WTC11 (cell line): ENCODE measurements around the gene STX5. TPM values are rescaled to one million over a fixed set of nuclear protein-coding genes. Genes with fewer than 3 reads are reported as not detected.

Experiments
- ATAC-seq: fragments of 200-7000 bp; cut with Tn5 transposase; 2 replicates; pipeline ENCODE4 v1.10.0; 2021; ENCODE audit warnings: mild to moderate bottlenecking, moderate library complexity
- CTCF ChIA-PET: fragments of 300-600 bp; sonication (Branson Sonifier 250); formaldehyde crosslinking; loops from one replicate; lab custom pipeline; 2021; ENCODE audit warnings: antibody characterized with exemption; lab: Charles Lee
- POLR2A ChIA-PET: fragments of 350-600 bp; sonication (Branson Sonifier 250); formaldehyde crosslinking; loops from one replicate; lab custom pipeline; 2021; ENCODE audit warnings: antibody characterized with exemption; lab: Charles Lee
- DNase-seq: peaks from one replicate; pipeline ENCODE4 v3.0.0; 2021; ENCODE audit warnings: low spot score
- H3K27ac Mint-ChIP-seq: 2 replicates; pipeline ENCODE4 v1.8.0; 2021; ENCODE audit warnings: mixed read lengths
- H3K27me3 Mint-ChIP-seq: 2 replicates; pipeline ENCODE4 v1.8.0; 2021; ENCODE audit warnings: low read depth, mild to moderate bottlenecking, moderate library complexity, mixed read lengths
- H3K36me3 Mint-ChIP-seq: 2 replicates; pipeline ENCODE4 v1.8.0; 2021; ENCODE audit warnings: mixed read lengths
- H3K4me1 Mint-ChIP-seq: 2 replicates; pipeline ENCODE4 v1.8.0; 2022; ENCODE audit warnings: mixed read lengths
- H3K4me3 Mint-ChIP-seq: 2 replicates; pipeline ENCODE4 v1.8.0; 2021; ENCODE audit warnings: mild to moderate bottlenecking, moderate library complexity, mixed read lengths
- H3K9me3 Mint-ChIP-seq: 2 replicates; pipeline ENCODE4 v1.8.0; 2021; ENCODE audit warnings: mixed read lengths
- CBFB ChIP-seq: sonication (generic); formaldehyde crosslinking; IDR thresholded peaks from 2 replicates; pipeline ENCODE4 v1.8.1; 2022; ENCODE audit warnings: mild to moderate bottlenecking, low read depth, missing genetic modification reagents
- CREB1 ChIP-seq: sonication (generic); formaldehyde crosslinking; IDR thresholded peaks from 2 replicates; pipeline ENCODE4 v1.8.0; 2023; ENCODE audit warnings: mild to moderate bottlenecking, missing genetic modification reagents
- CREM ChIP-seq: sonication (generic); formaldehyde crosslinking; IDR thresholded peaks from 2 replicates; pipeline ENCODE4 v1.8.1; 2022; ENCODE audit warnings: mild to moderate bottlenecking, missing genetic modification reagents, moderate library complexity
- JAZF1 ChIP-seq: fragments of 250-450 bp; sonication (Bioruptor Pico); IDR thresholded peaks from 2 replicates; pipeline ENCODE4 v1.9.0; 2021; ENCODE audit warnings: moderate library complexity, mild to moderate bottlenecking, inconsistent platforms
- NFE2L1 ChIP-seq: sonication (generic); formaldehyde crosslinking; IDR thresholded peaks from 2 replicates; pipeline ENCODE4 v1.8.1; 2023; ENCODE audit warnings: missing genetic modification reagents
- NFYB ChIP-seq: sonication (generic); formaldehyde crosslinking; conservative IDR thresholded peaks from 2 replicates; pipeline ENCODE4 v1.8.0; 2022; ENCODE audit warnings: low read depth, missing genetic modification reagents
- NR3C1 ChIP-seq: sonication (generic); formaldehyde crosslinking; conservative IDR thresholded peaks from 2 replicates; pipeline ENCODE4 v1.8.1; 2023; ENCODE audit warnings: low read depth, mild to moderate bottlenecking, missing genetic modification reagents
- PREB ChIP-seq: sonication (generic); formaldehyde crosslinking; IDR thresholded peaks from 2 replicates; pipeline ENCODE4 v1.8.1; 2022; ENCODE audit warnings: mild to moderate bottlenecking, missing genetic modification reagents, moderate library complexity, borderline replicate concordance
- SMAD4 ChIP-seq: sonication (generic); formaldehyde crosslinking; IDR thresholded peaks from 2 replicates; pipeline ENCODE4 v1.8.0; 2022; ENCODE audit warnings: mild to moderate bottlenecking, missing genetic modification reagents
- TEAD1 ChIP-seq: sonication (generic); formaldehyde crosslinking; IDR thresholded peaks from 2 replicates; pipeline ENCODE4 v1.8.0; 2022; ENCODE audit warnings: mild to moderate bottlenecking, missing genetic modification reagents
- ZBTB21 ChIP-seq: sonication (generic); formaldehyde crosslinking; IDR thresholded peaks from 2 replicates; pipeline ENCODE4 v1.8.1; 2023; ENCODE audit warnings: mild to moderate bottlenecking, missing genetic modification reagents, borderline replicate concordance
- ZMAT4 ChIP-seq: fragments of 250-450 bp; sonication (Bioruptor Pico); IDR thresholded peaks from 2 replicates; pipeline ENCODE4 v1.9.0; 2021; ENCODE audit warnings: mild to moderate bottlenecking
- ZNF219 ChIP-seq: sonication (generic); formaldehyde crosslinking; IDR thresholded peaks from 2 replicates; pipeline ENCODE4 v1.8.0; 2023; ENCODE audit warnings: missing genetic modification reagents, mild to moderate bottlenecking, borderline replicate concordance
- ZNF425 ChIP-seq: fragments of 250-450 bp; sonication (Bioruptor Pico); conservative IDR thresholded peaks from 2 replicates; pipeline ENCODE4 v1.9.0; 2021; ENCODE audit warnings: mild to moderate bottlenecking
- ZNF532 ChIP-seq: fragments of 250-450 bp; sonication (Bioruptor Pico); IDR thresholded peaks from 2 replicates; pipeline ENCODE4 v1.9.0; 2021; ENCODE audit warnings: mild to moderate bottlenecking, borderline replicate concordance
- total RNA-seq: library from RNA; stranded (reverse); gene quantifications from 3 replicates; pipeline ENCODE4 v1.2.3, GENCODE V29; 2021

The STX5 gene
- total RNA-seq, 1 experiment from 2014 or later = 30.2 TPM

GRCh38 chr11:62876712-62877111, 44.9 kb upstream of the STX5 start:
- Mint-ChIP-seq H3K4me1 (peaks cover 22% of the 10 kb centered on the region), H3K27me3 (peaks cover 3% of the 10 kb centered on the region; the same call in 1 of the 2 replicates), H3K4me3 (no peak overlapping the region), H3K36me3 (peaks cover 42% of the 10 kb centered on the region), H3K27ac (peak overlapping the region; percentile 26; the same call in 1 of the 2 replicates), H3K9me3 (no peaks in the 10 kb centered on the region)
- DNase-seq (no peak), ATAC-seq (no peak)
- CTCF ChIA-PET = no interaction called here
- POLR2A ChIA-PET = no interaction called here
- no peak for TF ChIP-seq SMAD4
- TF ChIP-seq CREB1 (CRISPR knock-in tag) = no peak
- no peak for TF ChIP-seq ZNF219 (CRISPR knock-in tag)
- TF ChIP-seq ZMAT4 (CRISPR knock-in tag) = no peak
- no peak for TF ChIP-seq JAZF1 (CRISPR knock-in tag)
- no peak for TF ChIP-seq NFYB
- TF ChIP-seq ZNF532 (CRISPR knock-in tag) = no peak
- TF ChIP-seq NFE2L1 (CRISPR knock-in tag) = no peak
- TF ChIP-seq ZBTB21 (CRISPR knock-in tag) = no peak
- no peak for TF ChIP-seq ZNF425 (CRISPR knock-in tag)
- no peak for TF ChIP-seq PREB (CRISPR knock-in tag)

GRCh38 chr11:62875698-62876478, 44.0 kb upstream of the STX5 start:
- DNase-seq = no peak
- Mint-ChIP-seq H3K36me3 (peaks cover 42% of the 10 kb centered on the region), H3K27me3 (peaks cover 2% of the 10 kb centered on the region; the same call in 1 of the 2 replicates)
- CTCF ChIA-PET = no interaction called here
- no peak for ATAC-seq
- TF ChIP-seq TEAD1 (CRISPR knock-in tag) (no peak), SMAD4 (no peak), CBFB (CRISPR knock-in tag) (no peak), NR3C1 (CRISPR knock-in tag) (no peak), ZNF425 (CRISPR knock-in tag) (no peak), CREM (CRISPR knock-in tag) (no peak)
- TF ChIP-seq, all 79 proteins: peak for 0
- POLR2A ChIA-PET = interaction anchor here (1.1 kb wide), 1 partner anchor 19 kb away, joined by 3 read pairs; no protein-coding TSS in a partner anchor
- Mint-ChIP-seq H3K4me3 (no peak overlapping the region), H3K27ac (peak overlapping the region; percentile 70), H3K4me1 (peaks cover 22% of the 10 kb centered on the region), H3K9me3 (no peaks in the 10 kb centered on the region)
